SK-N-SH treated with all-trans-retinoic acid at 6 μM for 48 hours (cell line): ENCODE measurements around the gene SNX8.

ENCODE experiments used
- OSR1 ChIP-seq: fragments of 250-450 bp; sonication (Bioruptor Pico); IDR thresholded peaks from 2 replicates; pipeline ENCODE4 v1.8.0; 2022; ENCODE audit warnings: moderate library complexity, mild to moderate bottlenecking, inconsistent platforms
- TF ChIP-seq, protein P1 (sequence below): fragments of 250-450 bp; sonication (Bioruptor Pico); IDR thresholded peaks from 2 replicates; pipeline ENCODE4 v1.8.0; 2020; ENCODE audit warnings: mild to moderate bottlenecking, moderate library complexity, borderline replicate concordance

GRCh38 chr7:2350861-2351260, 36.6 kb upstream of the SNX8 start:
- TF ChIP-seq, protein P1, sequence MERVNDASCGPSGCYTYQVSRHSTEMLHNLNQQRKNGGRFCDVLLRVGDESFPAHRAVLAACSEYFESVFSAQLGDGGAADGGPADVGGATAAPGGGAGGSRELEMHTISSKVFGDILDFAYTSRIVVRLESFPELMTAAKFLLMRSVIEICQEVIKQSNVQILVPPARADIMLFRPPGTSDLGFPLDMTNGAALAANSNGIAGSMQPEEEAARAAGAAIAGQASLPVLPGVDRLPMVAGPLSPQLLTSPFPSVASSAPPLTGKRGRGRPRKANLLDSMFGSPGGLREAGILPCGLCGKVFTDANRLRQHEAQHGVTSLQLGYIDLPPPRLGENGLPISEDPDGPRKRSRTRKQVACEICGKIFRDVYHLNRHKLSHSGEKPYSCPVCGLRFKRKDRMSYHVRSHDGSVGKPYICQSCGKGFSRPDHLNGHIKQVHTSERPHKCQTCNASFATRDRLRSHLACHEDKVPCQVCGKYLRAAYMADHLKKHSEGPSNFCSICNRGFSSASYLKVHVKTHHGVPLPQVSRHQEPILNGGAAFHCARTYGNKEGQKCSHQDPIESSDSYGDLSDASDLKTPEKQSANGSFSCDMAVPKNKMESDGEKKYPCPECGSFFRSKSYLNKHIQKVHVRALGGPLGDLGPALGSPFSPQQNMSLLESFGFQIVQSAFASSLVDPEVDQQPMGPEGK, result no peak
- no peak for TF ChIP-seq OSR1 (CRISPR knock-in tag)
